ENCODE measurements around the gene SLC25A1.
A peak's percentile ranks its signal among the peaks of the same experiment; 100 is the strongest.

DNA sequence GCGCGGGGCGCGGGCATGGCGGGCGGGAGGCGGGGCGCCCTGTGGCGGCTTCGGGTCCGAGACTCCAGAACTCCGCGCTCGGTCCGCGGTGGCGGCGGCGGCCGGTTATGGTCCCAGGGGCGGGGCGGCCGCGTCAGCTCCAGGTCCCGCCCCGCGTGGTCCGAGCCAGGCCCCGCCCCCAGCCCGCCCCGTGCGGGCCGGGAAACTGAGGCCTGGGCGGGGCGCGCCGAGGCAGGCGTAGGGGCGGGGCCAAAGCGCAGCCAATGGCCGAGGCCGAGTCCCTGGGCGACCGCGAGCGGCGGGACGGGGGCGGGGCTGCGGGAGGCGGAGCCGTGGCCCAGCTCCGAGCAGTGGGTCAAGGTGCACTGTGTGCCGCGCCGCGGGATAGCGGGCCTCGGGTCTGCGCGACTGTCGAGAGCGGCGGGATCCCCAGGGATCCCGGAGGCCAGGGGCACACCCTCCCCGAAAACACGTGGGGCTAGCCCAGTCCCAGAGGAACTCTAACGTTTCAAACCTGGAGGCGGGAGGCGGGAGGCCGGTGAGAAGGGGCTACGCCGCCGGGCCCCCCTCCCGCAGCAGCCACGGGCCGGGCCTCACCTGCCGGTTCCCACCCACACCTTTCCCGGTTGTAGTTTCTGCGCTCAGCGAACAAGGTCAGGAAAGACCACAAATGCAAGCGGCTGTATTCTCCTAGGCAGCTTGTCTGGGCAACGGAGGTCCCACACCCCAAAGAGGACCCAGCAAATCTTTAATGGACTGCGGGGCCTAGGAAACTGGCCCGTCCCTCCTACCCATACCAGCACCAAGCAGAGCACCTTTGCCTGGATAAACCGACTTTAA lies at the start of gene SLC25A1:
- TF ChIP-seq, protein P1, sequence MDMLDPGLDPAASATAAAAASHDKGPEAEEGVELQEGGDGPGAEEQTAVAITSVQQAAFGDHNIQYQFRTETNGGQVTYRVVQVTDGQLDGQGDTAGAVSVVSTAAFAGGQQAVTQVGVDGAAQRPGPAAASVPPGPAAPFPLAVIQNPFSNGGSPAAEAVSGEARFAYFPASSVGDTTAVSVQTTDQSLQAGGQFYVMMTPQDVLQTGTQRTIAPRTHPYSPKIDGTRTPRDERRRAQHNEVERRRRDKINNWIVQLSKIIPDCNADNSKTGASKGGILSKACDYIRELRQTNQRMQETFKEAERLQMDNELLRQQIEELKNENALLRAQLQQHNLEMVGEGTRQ (IDR thresholded peaks at IDR 0.05; ENCODE audit: borderline replicate concordance, low read depth, low read length): no peak
- TF ChIP-seq, protein P2, sequence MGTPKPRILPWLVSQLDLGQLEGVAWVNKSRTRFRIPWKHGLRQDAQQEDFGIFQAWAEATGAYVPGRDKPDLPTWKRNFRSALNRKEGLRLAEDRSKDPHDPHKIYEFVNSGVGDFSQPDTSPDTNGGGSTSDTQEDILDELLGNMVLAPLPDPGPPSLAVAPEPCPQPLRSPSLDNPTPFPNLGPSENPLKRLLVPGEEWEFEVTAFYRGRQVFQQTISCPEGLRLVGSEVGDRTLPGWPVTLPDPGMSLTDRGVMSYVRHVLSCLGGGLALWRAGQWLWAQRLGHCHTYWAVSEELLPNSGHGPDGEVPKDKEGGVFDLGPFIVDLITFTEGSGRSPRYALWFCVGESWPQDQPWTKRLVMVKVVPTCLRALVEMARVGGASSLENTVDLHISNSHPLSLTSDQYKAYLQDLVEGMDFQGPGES (IDR thresholded peaks at IDR 0.05; ENCODE audit: low read depth, low read length): no peak
- TF ChIP-seq EP300 (IDR thresholded peaks at IDR 0.05; ENCODE audit: borderline replicate concordance in 1 of 2, low read depth in 1 of 2, low read length in 1 of 2) (no peak), RAD21 (IDR thresholded peaks at IDR 0.05; ENCODE audit: low read length) (no peak), TAF1 (IDR thresholded peaks at IDR 0.05; ENCODE audit: borderline replicate concordance, low read depth, low read length) (0 out of 2 replicates have a peak, but pooled peaks have one; percentile 12), FOXM1 (IDR thresholded peaks at IDR 0.05; ENCODE audit: low read depth) (no peak), GABPA (IDR thresholded peaks at IDR 0.05; ENCODE audit: low read depth) (no peak), POLR2AphosphoS5 (IDR thresholded peaks at IDR 0.05; ENCODE audit: low read depth, low read length) (peak; percentile 20; the same call in 1 of the 2 replicates), JUND (IDR thresholded peaks at IDR 0.05) (no peak)
- TF ChIP-seq, protein P3, sequence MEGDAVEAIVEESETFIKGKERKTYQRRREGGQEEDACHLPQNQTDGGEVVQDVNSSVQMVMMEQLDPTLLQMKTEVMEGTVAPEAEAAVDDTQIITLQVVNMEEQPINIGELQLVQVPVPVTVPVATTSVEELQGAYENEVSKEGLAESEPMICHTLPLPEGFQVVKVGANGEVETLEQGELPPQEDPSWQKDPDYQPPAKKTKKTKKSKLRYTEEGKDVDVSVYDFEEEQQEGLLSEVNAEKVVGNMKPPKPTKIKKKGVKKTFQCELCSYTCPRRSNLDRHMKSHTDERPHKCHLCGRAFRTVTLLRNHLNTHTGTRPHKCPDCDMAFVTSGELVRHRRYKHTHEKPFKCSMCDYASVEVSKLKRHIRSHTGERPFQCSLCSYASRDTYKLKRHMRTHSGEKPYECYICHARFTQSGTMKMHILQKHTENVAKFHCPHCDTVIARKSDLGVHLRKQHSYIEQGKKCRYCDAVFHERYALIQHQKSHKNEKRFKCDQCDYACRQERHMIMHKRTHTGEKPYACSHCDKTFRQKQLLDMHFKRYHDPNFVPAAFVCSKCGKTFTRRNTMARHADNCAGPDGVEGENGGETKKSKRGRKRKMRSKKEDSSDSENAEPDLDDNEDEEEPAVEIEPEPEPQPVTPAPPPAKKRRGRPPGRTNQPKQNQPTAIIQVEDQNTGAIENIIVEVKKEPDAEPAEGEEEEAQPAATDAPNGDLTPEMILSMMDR (IDR thresholded peaks at IDR 0.05): no peak
- TF ChIP-seq, protein P4, sequence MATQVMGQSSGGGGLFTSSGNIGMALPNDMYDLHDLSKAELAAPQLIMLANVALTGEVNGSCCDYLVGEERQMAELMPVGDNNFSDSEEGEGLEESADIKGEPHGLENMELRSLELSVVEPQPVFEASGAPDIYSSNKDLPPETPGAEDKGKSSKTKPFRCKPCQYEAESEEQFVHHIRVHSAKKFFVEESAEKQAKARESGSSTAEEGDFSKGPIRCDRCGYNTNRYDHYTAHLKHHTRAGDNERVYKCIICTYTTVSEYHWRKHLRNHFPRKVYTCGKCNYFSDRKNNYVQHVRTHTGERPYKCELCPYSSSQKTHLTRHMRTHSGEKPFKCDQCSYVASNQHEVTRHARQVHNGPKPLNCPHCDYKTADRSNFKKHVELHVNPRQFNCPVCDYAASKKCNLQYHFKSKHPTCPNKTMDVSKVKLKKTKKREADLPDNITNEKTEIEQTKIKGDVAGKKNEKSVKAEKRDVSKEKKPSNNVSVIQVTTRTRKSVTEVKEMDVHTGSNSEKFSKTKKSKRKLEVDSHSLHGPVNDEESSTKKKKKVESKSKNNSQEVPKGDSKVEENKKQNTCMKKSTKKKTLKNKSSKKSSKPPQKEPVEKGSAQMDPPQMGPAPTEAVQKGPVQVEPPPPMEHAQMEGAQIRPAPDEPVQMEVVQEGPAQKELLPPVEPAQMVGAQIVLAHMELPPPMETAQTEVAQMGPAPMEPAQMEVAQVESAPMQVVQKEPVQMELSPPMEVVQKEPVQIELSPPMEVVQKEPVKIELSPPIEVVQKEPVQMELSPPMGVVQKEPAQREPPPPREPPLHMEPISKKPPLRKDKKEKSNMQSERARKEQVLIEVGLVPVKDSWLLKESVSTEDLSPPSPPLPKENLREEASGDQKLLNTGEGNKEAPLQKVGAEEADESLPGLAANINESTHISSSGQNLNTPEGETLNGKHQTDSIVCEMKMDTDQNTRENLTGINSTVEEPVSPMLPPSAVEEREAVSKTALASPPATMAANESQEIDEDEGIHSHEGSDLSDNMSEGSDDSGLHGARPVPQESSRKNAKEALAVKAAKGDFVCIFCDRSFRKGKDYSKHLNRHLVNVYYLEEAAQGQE (IDR thresholded peaks at IDR 0.05; ENCODE audit: low read depth, low read length): no peak
